SJSA1 (cell line): ENCODE measurements around the gene CYP1A2. TPM values are rescaled to one million over a fixed set of nuclear protein-coding genes. Genes with fewer than 3 reads are reported as not detected.
A peak's percentile ranks its signal among the peaks of the same experiment; 100 is the strongest.
"Not testable (repeated sequence)": the region's sequence is repeated elsewhere in the genome, so short reads cannot be mapped to it uniquely, and the experiment has no call there.

Experiments
- DNase-seq, 2 experiments: peaks; one replicate each; pipeline ENCODE4 v3.0.0-alpha.2; 2015 to 2020; ENCODE audit warnings: low spot score in 2 of 2, low read depth in 1 of 2
- H3K27ac ChIP-seq: fragments of 250-450 bp; sonication (Bioruptor Pico); 2 replicates; pipeline ENCODE4 v1.5.1; 2020; ENCODE audit warnings: mild to moderate bottlenecking, moderate library complexity
- H3K27me3 ChIP-seq: fragments of 250-450 bp; sonication (Bioruptor Pico); replicated peaks from 2 replicates; pipeline ENCODE4 v1.5.1; 2020; ENCODE audit warnings: mild to moderate bottlenecking, moderate library complexity
- H3K36me3 ChIP-seq: fragments of 250-450 bp; sonication (Bioruptor Pico); 2 replicates; pipeline ENCODE4 v1.5.1; 2020; ENCODE audit warnings: mild to moderate bottlenecking
- H3K4me1 ChIP-seq: fragments of 250-450 bp; sonication (Bioruptor Pico); replicated peaks from 2 replicates; pipeline ENCODE4 v1.6.1; 2021; ENCODE audit warnings: mild to moderate bottlenecking
- H3K4me3 ChIP-seq: fragments of 250-450 bp; sonication (Bioruptor Pico); 2 replicates; pipeline ENCODE4 v1.5.1; 2020; ENCODE audit warnings: mild to moderate bottlenecking
- H3K9me3 ChIP-seq: fragments of 250-450 bp; sonication (Bioruptor Pico); replicated peaks from 2 replicates; pipeline ENCODE4 v1.5.1; 2020; ENCODE audit warnings: mild to moderate bottlenecking
- total RNA-seq: library from RNA; depleted of rRNA; stranded (reverse); fragments of >200 nt; shearing (Covaris generic); gene quantifications from 2 replicates; pipeline ENCODE4 v1.2.3, GENCODE V29; 2014

The CYP1A2 gene
- total RNA-seq, 1 experiment from 2014 or later = not detected

GRCh38 chr15:74726774-74727164 lies 21.9 kb upstream of the CYP1A2 start:
- Histone ChIP-seq H3K4me1 (peaks cover 13% of the 10 kb centered on the region), H3K9me3 (peaks cover 4% of the 10 kb centered on the region; the same call in 1 of the 2 replicates), H3K4me3 (peak overlapping the region; percentile 46), H3K27ac (no peak overlapping the region), H3K27me3 (no peaks in the 10 kb centered on the region), H3K36me3 (no peaks in the 10 kb centered on the region)
- no peak for DNase-seq

- H3K4me1 ChIP-seq = peaks cover 13% of the 10 kb centered on the region
- H3K9me3 ChIP-seq = peaks cover 4% of the 10 kb centered on the region; the same call in 1 of the 2 replicates
- H3K4me3 ChIP-seq = no peak overlapping the region
- no peaks in the 10 kb centered on the region for H3K27me3 ChIP-seq
- H3K27ac ChIP-seq = no peak overlapping the region
- no peaks in the 10 kb centered on the region for H3K36me3 ChIP-seq
- no peak for DNase-seq
These were observed 20.9 kb upstream of the CYP1A2 start for GRCh38 chr15:74727727-74728126.

GRCh38 chr15:74728699-74729098 lies 19.9 kb upstream of the CYP1A2 start:
- not testable (repeated sequence) for H3K36me3 ChIP-seq, H3K4me3 ChIP-seq, H3K27me3 ChIP-seq, DNase-seq, H3K27ac ChIP-seq, H3K9me3 ChIP-seq
- H3K4me1 ChIP-seq = peaks cover 13% of the 10 kb centered on the region

- not testable (repeated sequence) for H3K36me3 ChIP-seq, H3K27me3 ChIP-seq, H3K9me3 ChIP-seq, H3K4me3 ChIP-seq, H3K27ac ChIP-seq, DNase-seq
- peaks cover 13% of the 10 kb centered on the region for H3K4me1 ChIP-seq
These were observed 19.3 kb upstream of the CYP1A2 start for GRCh38 chr15:74729372-74729771.

GRCh38 chr15:74730619-74731316 lies 17.9 kb upstream of the CYP1A2 start:
- Histone ChIP-seq H3K27me3 (no peaks in the 10 kb centered on the region; the same call in 1 of the 2 replicates), H3K27ac (no peak overlapping the region), H3K36me3 (no peaks in the 10 kb centered on the region), H3K4me3 (no peak overlapping the region), H3K4me1 (peaks cover 11% of the 10 kb centered on the region), H3K9me3 (peaks cover 4% of the 10 kb centered on the region; the same call in 1 of the 2 replicates)
- no peak for DNase-seq

- DNase-seq = no peak
- H3K27ac ChIP-seq = no peak overlapping the region
- no peaks in the 10 kb centered on the region for H3K36me3 ChIP-seq
- H3K4me1 ChIP-seq = no peaks in the 10 kb centered on the region
- H3K4me3 ChIP-seq = no peak overlapping the region
- no peaks in the 10 kb centered on the region for H3K9me3 ChIP-seq
- H3K27me3 ChIP-seq = peaks cover 4% of the 10 kb centered on the region
These were observed 15.8 kb upstream of the CYP1A2 start for GRCh38 chr15:74732846-74733245.

GRCh38 chr15:74733269-74733668 lies 15.4 kb upstream of the CYP1A2 start:
- Histone ChIP-seq H3K27ac (no peak overlapping the region), H3K36me3 (no peaks in the 10 kb centered on the region), H3K9me3 (0 out of 2 replicates have a peak, but pooled peaks cover 2% of the 10 kb centered on the region), H3K4me1 (no peaks in the 10 kb centered on the region), H3K27me3 (peaks cover 4% of the 10 kb centered on the region), H3K4me3 (no peak overlapping the region)
- DNase-seq = no peak

- Histone ChIP-seq H3K27me3 (peaks cover 4% of the 10 kb centered on the region), H3K4me1 (no peaks in the 10 kb centered on the region), H3K36me3 (no peaks in the 10 kb centered on the region), H3K9me3 (0 out of 2 replicates have a peak, but pooled peaks cover 2% of the 10 kb centered on the region), H3K4me3 (no peak overlapping the region), H3K27ac (no peak overlapping the region)
- no peak for DNase-seq
These were observed 13.3 kb upstream of the CYP1A2 start for GRCh38 chr15:74735305-74735704.

- not testable (repeated sequence) for H3K36me3 ChIP-seq, H3K4me3 ChIP-seq, H3K27ac ChIP-seq, H3K27me3 ChIP-seq, H3K4me1 ChIP-seq, H3K9me3 ChIP-seq, DNase-seq
These were observed 10.4 kb upstream of the CYP1A2 start for GRCh38 chr15:74738239-74738638.

GRCh38 chr15:74742422-74742821 lies 6.2 kb upstream of the CYP1A2 start:
- no peak overlapping the region for H3K4me3 ChIP-seq
- no peaks in the 10 kb centered on the region; the same call in 1 of the 2 replicates for H3K27me3 ChIP-seq
- H3K4me1 ChIP-seq = no peaks in the 10 kb centered on the region
- DNase-seq = no peak
- no peak overlapping the region for H3K27ac ChIP-seq
- peaks cover 9% of the 10 kb centered on the region for H3K9me3 ChIP-seq
- no peaks in the 10 kb centered on the region for H3K36me3 ChIP-seq

GRCh38 chr15:74746389-74746788 lies 2.3 kb upstream of the CYP1A2 start:
- peaks cover 6% of the 10 kb centered on the region for H3K9me3 ChIP-seq
- H3K27ac ChIP-seq = no peak overlapping the region
- H3K36me3 ChIP-seq = no peaks in the 10 kb centered on the region
- no peaks in the 10 kb centered on the region for H3K27me3 ChIP-seq
- DNase-seq = no peak
- no peaks in the 10 kb centered on the region for H3K4me1 ChIP-seq
- no peak overlapping the region for H3K4me3 ChIP-seq

- no peak for DNase-seq
- no peaks in the 10 kb centered on the region for H3K4me1 ChIP-seq
- no peaks in the 10 kb centered on the region for H3K9me3 ChIP-seq
- no peak overlapping the region for H3K27ac ChIP-seq
- no peaks in the 10 kb centered on the region for H3K36me3 ChIP-seq
- H3K27me3 ChIP-seq = no peaks in the 10 kb centered on the region
- H3K4me3 ChIP-seq = no peak overlapping the region
These were observed 1.2 kb downstream of the CYP1A2 start for GRCh38 chr15:74749832-74750231.

GRCh38 chr15:74750751-74751150 lies 2.1 kb downstream of the CYP1A2 start:
- Histone ChIP-seq H3K27ac (no peak overlapping the region), H3K27me3 (no peaks in the 10 kb centered on the region), H3K4me1 (no peaks in the 10 kb centered on the region), H3K9me3 (no peaks in the 10 kb centered on the region), H3K4me3 (no peak overlapping the region), H3K36me3 (no peaks in the 10 kb centered on the region)
- no peak for DNase-seq

- no peaks in the 10 kb centered on the region for H3K9me3 ChIP-seq
These were observed 3.4 kb downstream of the CYP1A2 start for GRCh38 chr15:74752011-74752410.

GRCh38 chr15:74752531-74752930 lies 3.9 kb downstream of the CYP1A2 start:
- no peaks in the 10 kb centered on the region for H3K27me3 ChIP-seq
- no peaks in the 10 kb centered on the region for H3K9me3 ChIP-seq
- no peaks in the 10 kb centered on the region for H3K36me3 ChIP-seq
- no peak for DNase-seq
- no peaks in the 10 kb centered on the region for H3K4me1 ChIP-seq
- H3K27ac ChIP-seq = no peak overlapping the region
- no peak overlapping the region for H3K4me3 ChIP-seq

More at GRCh38 chr15:74752011-74752410, 3.4 kb downstream of the CYP1A2 start:
- no peak for DNase-seq
- no peak overlapping the region for H3K27ac ChIP-seq
- H3K4me3 ChIP-seq = no peak overlapping the region
- no peaks in the 10 kb centered on the region for H3K4me1 ChIP-seq
- no peaks in the 10 kb centered on the region for H3K36me3 ChIP-seq
- H3K27me3 ChIP-seq = no peaks in the 10 kb centered on the region
